ENCODE measurements around the gene ADCYAP1R1.

Gene ADCYAP1R1

DNA sequence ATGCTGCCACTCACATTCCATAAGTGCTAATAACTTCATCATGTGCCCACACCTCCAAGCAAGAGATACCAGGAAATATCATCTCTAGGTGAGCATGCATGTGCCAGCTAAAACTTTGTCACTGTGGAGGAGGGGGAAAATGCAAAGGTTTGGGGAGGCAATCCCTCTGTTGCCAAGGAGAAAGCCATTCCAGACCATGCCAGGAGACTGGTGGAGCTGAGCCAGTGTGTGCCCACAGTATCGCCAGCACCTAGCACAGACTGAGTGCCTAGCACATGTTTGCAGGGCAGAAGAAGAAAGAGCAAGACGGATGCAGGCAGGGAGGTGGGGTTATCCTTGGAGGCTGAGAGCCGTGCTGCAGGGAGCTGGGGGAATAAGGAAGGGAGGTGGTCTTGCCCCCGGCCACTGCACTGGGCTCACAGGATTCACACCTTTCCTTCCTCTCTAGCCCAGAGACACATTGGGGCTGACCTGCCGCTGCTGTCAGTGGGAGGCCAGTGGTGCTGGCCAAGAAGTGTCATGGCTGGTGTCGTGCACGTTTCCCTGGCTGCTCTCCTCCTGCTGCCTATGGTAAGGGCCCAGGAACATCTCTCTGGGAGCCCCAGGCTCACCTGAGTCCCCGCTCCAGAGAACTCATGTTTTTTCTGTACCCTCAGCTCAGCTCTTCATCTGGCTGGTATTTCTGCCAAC lies 10.8 kb downstream of the ADCYAP1R1 start:
- in situ Hi-C loops (cut with HindIII; ENCODE audit: low pct_ligation_motif_present, low pct_unique_long_range_greater_than_20kb, low sequenced_read_pairs) = no loop called here
- no peak for DNase-seq

DNA sequence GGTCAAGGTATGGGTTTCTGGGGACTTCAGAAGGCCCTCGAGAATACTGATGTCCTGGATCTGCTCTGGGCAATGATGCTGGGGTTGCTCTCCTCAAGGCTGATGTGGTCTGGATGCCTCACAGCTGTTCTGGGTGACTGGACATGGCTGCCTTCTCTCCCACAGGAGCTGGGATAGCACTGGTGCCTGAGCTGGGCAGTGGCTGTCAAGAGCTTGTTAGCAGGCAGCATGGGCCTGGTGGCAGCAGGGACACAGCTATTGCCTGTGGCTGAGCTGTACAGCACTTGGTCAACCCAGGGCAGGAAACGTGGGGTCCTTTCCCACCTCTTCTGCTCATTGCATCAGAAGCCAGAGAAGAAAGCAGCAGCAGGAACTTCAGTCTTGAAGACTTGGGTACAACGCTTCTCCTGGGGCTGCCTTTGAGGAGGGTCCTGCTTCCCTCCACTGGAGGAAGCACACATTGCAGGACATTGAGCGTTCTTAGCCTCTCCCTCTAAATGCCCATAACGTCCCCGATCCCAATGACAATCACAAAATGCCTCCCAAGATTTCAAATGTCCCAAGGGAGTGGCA lies 13.0 kb downstream of the ADCYAP1R1 start:
- in situ Hi-C loops (cut with HindIII; ENCODE audit: low pct_ligation_motif_present, low pct_unique_long_range_greater_than_20kb, low sequenced_read_pairs) = no loop called here
- DNase-seq = no peak

DNA sequence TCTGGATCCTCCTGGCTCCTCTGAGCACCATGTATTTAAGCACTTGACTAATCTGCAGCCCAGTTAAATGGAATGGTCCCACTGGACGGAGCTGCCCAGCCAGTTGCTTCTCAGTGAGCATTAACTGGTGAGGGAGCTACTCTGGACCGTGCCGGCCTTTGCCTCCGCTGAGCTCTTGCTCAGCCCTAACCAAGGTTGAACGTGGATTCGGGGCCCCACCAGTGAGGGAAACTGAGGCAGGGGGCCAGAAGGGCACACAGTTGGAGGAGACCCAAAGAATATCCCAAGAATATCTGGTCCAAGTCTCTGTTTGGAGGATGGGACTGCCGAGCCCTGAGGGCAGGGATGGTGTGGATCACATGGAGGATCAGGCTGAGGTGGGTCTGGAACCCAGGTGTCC lies 13.7 kb downstream of the ADCYAP1R1 start:
- DNase-seq = no peak
- in situ Hi-C loops (cut with HindIII; ENCODE audit: low pct_ligation_motif_present, low pct_unique_long_range_greater_than_20kb, low sequenced_read_pairs) = no loop called here

GRCh38 chr7:31066516-31067130 lies 14.5 kb downstream of the ADCYAP1R1 start:
- in situ Hi-C loops (cut with HindIII; ENCODE audit: low pct_ligation_motif_present, low pct_unique_long_range_greater_than_20kb, low sequenced_read_pairs) = no loop called here
- no peak for DNase-seq

GRCh38 chr7:31067491-31067890 lies 15.4 kb downstream of the ADCYAP1R1 start:
- in situ Hi-C loops (cut with HindIII; ENCODE audit: low pct_ligation_motif_present, low pct_unique_long_range_greater_than_20kb, low sequenced_read_pairs) = no loop called here
- DNase-seq = no peak

DNA sequence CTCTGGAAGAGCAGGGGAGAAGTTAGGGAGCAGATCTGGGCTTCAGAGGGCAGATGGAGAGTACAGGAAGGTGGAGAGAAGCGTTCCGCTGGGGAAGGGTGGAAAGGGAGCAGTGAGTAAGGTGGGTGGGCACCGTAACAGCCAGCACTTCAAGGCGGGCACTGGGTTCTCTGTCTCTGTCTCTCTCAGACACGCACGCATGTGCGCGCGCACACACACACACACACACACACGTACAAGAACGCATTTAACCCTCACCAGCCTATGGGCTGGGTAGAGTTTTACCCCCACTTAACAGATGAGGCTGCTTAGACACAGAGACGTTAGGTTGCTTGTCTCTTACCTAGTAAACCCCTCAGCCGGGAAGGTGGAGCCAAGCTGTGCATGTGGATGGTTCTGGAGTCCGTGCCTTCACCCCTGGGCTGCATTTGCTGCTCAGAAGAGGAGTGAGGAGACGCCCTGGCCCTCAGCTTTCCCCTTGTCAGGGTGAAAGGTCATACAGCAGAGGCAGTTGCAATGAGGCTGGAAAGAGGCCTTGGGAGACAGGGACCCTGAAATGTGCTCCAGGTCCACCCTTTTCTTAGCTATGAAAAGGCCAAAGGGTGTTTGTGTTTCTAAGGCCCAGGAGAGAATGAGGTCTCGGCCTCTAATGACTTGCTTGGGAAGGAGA lies 16.0 kb downstream of the ADCYAP1R1 start:
- no peak for DNase-seq

DNA sequence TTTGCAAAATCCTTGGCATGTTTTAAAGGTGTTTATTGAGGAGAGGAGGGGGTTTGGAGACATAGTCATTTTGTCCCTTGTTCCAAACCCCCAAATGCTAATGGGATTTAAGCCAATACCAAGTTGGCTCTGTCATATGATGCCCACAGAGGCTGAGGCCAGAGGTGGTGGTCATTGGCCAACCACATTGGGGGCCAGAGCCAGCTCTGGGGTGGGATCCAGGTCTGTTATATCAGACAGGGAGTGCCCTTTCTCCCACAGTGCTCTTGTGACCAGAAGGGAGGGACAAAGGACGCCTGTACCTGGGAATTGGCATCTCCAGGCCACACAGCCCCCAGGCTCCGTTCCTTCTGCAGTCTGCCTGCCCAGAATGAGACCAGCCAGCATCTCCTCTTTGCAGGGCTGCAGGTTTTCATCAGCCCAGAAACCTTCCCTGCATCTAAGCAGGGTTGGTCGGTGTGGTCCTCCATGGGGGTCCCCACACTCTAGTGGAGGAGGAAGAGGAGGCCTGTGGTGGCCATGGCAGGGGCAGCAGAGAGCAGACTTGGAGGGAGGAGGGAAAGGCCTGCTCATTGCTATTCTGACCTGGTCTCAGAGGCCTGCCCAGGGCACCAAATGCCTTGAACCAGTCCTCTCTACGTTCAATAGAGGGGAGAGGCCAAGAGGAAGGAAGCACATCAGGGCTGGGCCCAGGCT lies 17.9 kb downstream of the ADCYAP1R1 start:
- in situ Hi-C loops (cut with HindIII; ENCODE audit: low pct_ligation_motif_present, low pct_unique_long_range_greater_than_20kb, low sequenced_read_pairs) = no loop called here

More for the DNA sequence above, 16.0 kb downstream of the ADCYAP1R1 start:
- in situ Hi-C loops (cut with HindIII; ENCODE audit: low pct_ligation_motif_present, low pct_unique_long_range_greater_than_20kb, low sequenced_read_pairs) = no loop called here

DNA sequence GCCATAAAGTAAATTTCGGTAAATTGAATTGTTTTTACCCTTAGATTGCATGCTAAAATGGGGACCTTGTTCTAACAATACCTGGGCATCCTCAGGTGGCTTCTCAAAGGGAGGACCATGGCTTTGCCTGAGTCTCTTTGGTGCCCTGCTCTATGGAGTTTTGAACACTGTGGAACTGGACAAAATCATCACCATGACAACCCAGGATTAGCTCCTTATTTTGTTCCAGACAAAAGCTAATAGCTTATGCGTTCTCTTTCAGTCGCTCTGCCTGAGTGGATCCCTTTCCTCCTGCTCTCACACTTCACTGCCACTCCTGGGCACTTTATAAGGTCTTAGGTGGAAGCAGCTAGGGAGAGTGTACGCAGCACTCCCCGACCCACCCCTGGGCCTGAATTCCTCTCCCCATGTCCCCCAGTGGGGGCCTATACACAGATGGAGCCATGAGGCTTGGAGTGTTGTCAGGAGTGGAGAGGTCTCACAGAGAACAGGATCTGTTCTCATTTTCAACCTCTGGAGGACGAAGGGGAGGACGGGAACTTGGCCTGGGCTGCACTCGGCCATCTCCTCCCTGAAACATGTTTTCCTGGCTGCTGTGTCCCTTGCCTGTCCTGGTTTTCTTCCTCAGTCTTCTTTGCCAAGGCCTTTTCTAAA lies 19.0 kb downstream of the ADCYAP1R1 start:
- DNase-seq = no peak
- in situ Hi-C loops (cut with HindIII; ENCODE audit: low pct_ligation_motif_present, low pct_unique_long_range_greater_than_20kb, low sequenced_read_pairs) = no loop called here

More for the DNA sequence above, 17.9 kb downstream of the ADCYAP1R1 start:
- no peak for DNase-seq

- in situ Hi-C loops (cut with HindIII; ENCODE audit: low pct_ligation_motif_present, low pct_unique_long_range_greater_than_20kb, low sequenced_read_pairs) = no loop called here
- DNase-seq = no peak
Measured at GRCh38 chr7:31071645-31072029, 19.5 kb downstream of the ADCYAP1R1 start.

- no peak for DNase-seq
- in situ Hi-C loops (cut with HindIII; ENCODE audit: low pct_ligation_motif_present, low pct_unique_long_range_greater_than_20kb, low sequenced_read_pairs) = no loop called here
Measured at GRCh38 chr7:31073326-31074119, 21.4 kb downstream of the ADCYAP1R1 start.

DNA sequence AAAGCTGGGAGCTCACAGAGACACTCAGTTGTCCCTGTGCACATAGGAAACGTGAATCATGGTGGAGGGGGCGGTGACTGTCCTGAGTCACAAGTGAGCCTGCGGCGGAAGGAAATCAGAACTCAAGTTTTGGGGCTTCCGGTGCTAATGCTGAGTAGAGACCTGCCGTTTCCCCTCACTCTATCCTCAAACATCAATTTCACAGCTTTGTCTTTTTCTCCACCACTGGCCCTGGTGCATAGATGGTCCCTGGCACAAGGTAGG lies 21.9 kb downstream of the ADCYAP1R1 start:
- no peak for DNase-seq
- in situ Hi-C loops (cut with HindIII; ENCODE audit: low pct_ligation_motif_present, low pct_unique_long_range_greater_than_20kb, low sequenced_read_pairs) = no loop called here

DNA sequence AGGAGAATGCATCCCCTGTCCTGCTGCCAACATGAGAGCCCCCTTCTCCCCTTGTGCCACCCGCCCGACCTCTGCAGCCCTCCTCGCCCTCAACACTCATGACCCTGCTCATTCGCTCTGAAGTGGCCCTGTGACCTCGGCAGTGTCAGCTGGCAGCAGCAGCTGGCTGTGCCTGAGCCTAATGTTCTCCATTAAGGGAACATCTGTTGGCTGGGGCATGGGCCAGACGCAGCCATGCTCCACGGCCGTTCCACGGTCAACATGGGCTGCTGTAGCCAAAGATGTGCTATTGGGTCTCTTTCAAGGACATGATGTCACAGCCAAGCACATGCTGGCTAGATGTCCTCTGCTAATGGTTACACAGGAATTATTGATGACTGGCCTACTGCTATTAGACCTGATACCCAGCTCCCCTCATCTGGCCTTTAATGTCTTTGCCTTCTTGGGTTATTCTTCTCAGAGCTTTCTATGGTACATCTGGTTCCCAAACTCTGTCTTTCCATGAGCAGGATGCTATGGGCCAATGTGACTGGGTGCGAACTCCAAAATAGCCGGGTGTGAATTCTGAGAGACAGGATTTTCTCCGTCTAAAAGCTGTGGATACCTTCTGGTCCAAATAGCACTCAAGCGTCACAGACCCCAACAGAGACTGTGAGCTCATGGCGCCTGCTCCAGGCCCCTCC lies 22.4 kb downstream of the ADCYAP1R1 start:
- in situ Hi-C loops (cut with HindIII; ENCODE audit: low pct_ligation_motif_present, low pct_unique_long_range_greater_than_20kb, low sequenced_read_pairs) = no loop called here
- no peak for DNase-seq

DNA sequence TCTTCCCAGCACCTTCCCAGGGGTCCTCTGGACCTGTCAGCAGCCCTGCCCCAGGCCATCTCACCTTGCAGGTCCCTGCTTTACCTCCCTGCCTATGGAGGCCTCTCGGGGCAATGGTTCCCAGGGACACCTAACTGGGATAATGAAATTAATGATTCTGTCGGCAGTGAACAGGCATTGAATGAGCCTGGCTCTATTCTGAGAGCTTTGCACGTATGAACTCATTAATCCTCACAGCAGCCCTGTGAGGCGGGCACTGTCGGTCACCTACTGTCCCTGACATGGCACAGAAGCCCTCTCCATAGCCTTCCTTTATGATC lies 22.9 kb downstream of the ADCYAP1R1 start:
- DNase-seq = no peak
- in situ Hi-C loops (cut with HindIII; ENCODE audit: low pct_ligation_motif_present, low pct_unique_long_range_greater_than_20kb, low sequenced_read_pairs) = no loop called here

GRCh38 chr7:31076051-31076450 lies 23.9 kb downstream of the ADCYAP1R1 start:
- DNase-seq = no peak
- in situ Hi-C loops (cut with HindIII; ENCODE audit: low pct_ligation_motif_present, low pct_unique_long_range_greater_than_20kb, low sequenced_read_pairs) = no loop called here

DNA sequence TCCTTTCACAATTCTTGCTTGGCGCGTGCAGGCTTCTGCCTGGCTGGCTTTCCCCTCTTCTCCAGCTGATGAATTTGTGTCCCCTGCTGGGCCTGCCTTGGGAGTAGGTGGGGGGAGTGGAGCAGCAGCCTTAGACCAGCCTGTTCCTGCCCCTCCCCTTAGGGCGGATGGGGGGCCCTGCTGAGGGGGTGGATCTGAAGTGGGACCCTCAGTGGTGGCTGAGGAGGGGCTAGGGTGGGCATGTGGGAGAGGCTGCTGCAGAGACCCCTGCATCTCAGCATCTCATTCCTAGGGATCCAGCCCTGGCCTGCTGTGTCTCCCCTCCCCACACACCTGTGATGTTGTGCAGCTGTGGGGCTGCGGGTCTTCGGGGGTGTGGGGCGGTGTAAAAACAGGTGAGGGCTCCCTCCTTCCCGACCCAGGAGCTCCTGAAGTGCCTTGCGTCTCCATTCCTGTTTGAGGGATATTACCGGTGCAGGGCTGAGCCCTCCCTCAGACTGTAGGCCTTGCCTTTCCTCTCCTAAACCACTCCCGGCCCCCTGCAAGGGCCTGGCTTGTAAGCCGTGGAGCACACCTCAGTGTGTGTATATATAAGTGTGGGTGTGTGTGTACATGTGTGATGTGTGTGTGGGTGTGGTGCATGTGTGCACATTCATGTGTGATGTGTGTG lies 24.7 kb downstream of the ADCYAP1R1 start:
- DNase-seq = no peak
- in situ Hi-C loops (cut with HindIII; ENCODE audit: low pct_ligation_motif_present, low pct_unique_long_range_greater_than_20kb, low sequenced_read_pairs) = no loop called here

DNA sequence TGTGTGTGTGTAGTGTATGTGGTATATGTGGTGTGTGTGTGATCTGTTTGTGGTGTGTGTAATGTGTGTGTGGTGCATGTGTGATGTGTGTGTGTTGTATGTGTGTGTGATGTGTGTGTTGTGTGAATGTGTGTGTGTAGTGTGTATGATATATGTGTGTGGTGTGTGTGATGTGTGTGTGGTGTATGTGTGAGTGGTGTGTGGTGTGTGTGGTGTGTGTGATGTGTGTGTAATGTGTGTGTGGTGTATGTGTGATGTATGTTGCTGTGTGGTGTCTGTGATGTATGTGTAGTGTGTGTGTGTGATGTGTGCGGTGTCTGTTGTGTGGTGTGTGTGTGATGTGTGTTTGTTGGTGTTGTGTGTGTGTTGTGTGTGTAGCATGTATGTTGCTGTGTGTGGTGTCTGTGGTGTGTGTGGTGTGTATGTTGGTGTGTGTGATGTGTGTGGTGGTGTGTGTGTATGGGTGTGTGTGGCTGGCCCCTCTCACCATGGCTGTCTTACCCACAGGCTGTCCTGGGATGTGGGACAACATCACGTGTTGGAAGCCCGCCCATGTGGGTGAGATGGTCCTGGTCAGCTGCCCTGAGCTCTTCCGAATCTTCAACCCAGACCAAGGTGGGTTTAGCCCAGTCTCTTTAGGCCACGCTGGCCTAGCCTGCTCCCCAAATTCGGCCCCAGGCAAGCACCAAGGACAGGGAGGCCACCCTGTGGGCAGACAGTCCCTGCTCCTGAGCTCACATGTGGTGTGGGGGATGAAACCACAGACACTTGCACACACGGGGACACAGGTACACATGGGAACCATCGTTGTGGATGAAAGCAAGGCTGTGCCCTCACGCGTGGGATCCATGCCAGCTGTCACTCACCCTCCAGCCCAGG lies 25.6 kb downstream of the ADCYAP1R1 start:
- no peak for DNase-seq
- in situ Hi-C loops (cut with HindIII; ENCODE audit: low pct_ligation_motif_present, low pct_unique_long_range_greater_than_20kb, low sequenced_read_pairs) = no loop called here

Measured in ACHN (cell line).